ENCODE results near the gene ACMSD.

GRCh38 chr2:134918526-134919340, 80.3 kb downstream of the ACMSD start, which contains the start of gene CCNT2:
- no peak for TF ChIP-seq CTCF (IDR thresholded peaks at IDR 0.05)
- peak in 1 of 2 donors; percentile 36 for TF ChIP-seq POLR2A (IDR thresholded peaks at IDR 0.05)
